Measurements from ENCODE around the gene DNAJC27.

- TF ChIP-seq ZNF512 (CRISPR knock-in tag; IDR thresholded peaks at IDR 0.05) (no peak), AHR (CRISPR knock-in tag; IDR thresholded peaks at IDR 0.05) (no peak)
Observed at GRCh38 chr2:24977631-24978030, 5.9 kb upstream of the DNAJC27 start.
